WTC11 (cell line): ENCODE results near the gene SENP1. TPM values are rescaled to one million over a fixed set of nuclear protein-coding genes. Genes with fewer than 3 reads are reported as not detected.

Experiments used
- ATAC-seq: fragments of 200-7000 bp; cut with Tn5 transposase; 2 replicates; pipeline ENCODE4 v1.10.0; 2021; ENCODE audit warnings: mild to moderate bottlenecking, moderate library complexity
- CTCF ChIA-PET: fragments of 300-600 bp; sonication (Branson Sonifier 250); formaldehyde crosslinking; loops from one replicate; lab custom pipeline; 2021; ENCODE audit warnings: antibody characterized with exemption; lab: Charles Lee
- POLR2A ChIA-PET: fragments of 350-600 bp; sonication (Branson Sonifier 250); formaldehyde crosslinking; loops from one replicate; lab custom pipeline; 2021; ENCODE audit warnings: antibody characterized with exemption; lab: Charles Lee
- DNase-seq: peaks from one replicate; pipeline ENCODE4 v3.0.0; 2021; ENCODE audit warnings: low spot score
- H3K27ac Mint-ChIP-seq: 2 replicates; pipeline ENCODE4 v1.8.0; 2021; ENCODE audit warnings: mixed read lengths
- H3K27me3 Mint-ChIP-seq: 2 replicates; pipeline ENCODE4 v1.8.0; 2021; ENCODE audit warnings: low read depth, mild to moderate bottlenecking, moderate library complexity, mixed read lengths
- H3K36me3 Mint-ChIP-seq: 2 replicates; pipeline ENCODE4 v1.8.0; 2021; ENCODE audit warnings: mixed read lengths
- H3K4me1 Mint-ChIP-seq: 2 replicates; pipeline ENCODE4 v1.8.0; 2022; ENCODE audit warnings: mixed read lengths
- H3K4me3 Mint-ChIP-seq: 2 replicates; pipeline ENCODE4 v1.8.0; 2021; ENCODE audit warnings: mild to moderate bottlenecking, moderate library complexity, mixed read lengths
- H3K9me3 Mint-ChIP-seq: 2 replicates; pipeline ENCODE4 v1.8.0; 2021; ENCODE audit warnings: mixed read lengths
- ATF1 ChIP-seq: sonication (generic); formaldehyde crosslinking; IDR thresholded peaks from 2 replicates; pipeline ENCODE4 v1.8.1; 2023; ENCODE audit warnings: mild to moderate bottlenecking, moderate library complexity, missing genetic modification reagents
- ELF4 ChIP-seq: sonication (generic); formaldehyde crosslinking; IDR thresholded peaks from 2 replicates; pipeline ENCODE4 v1.8.1; 2022; ENCODE audit warnings: low read depth, mild to moderate bottlenecking, moderate library complexity, missing genetic modification reagents
- ESRRA ChIP-seq: sonication (generic); formaldehyde crosslinking; IDR thresholded peaks from 2 replicates; pipeline ENCODE4 v1.8.1; 2022; ENCODE audit warnings: mild to moderate bottlenecking, missing genetic modification reagents, borderline replicate concordance
- MYBL2 ChIP-seq: sonication (generic); formaldehyde crosslinking; IDR thresholded peaks from 2 replicates; pipeline ENCODE4 v1.8.1; 2023; ENCODE audit warnings: mild to moderate bottlenecking, moderate library complexity, missing genetic modification reagents
- NR1H2 ChIP-seq: sonication (generic); formaldehyde crosslinking; IDR thresholded peaks from 2 replicates; pipeline ENCODE4 v1.9.0; 2021; ENCODE audit warnings: mild to moderate bottlenecking, moderate library complexity, missing genetic modification reagents
- NR3C1 ChIP-seq: sonication (generic); formaldehyde crosslinking; conservative IDR thresholded peaks from 2 replicates; pipeline ENCODE4 v1.8.1; 2023; ENCODE audit warnings: low read depth, mild to moderate bottlenecking, missing genetic modification reagents
- RELA ChIP-seq: sonication (generic); formaldehyde crosslinking; IDR thresholded peaks from 2 replicates; pipeline ENCODE4 v1.8.1; 2022; ENCODE audit warnings: missing genetic modification reagents, mild to moderate bottlenecking, borderline replicate concordance
- RORB ChIP-seq: fragments of 250-450 bp; sonication (Bioruptor Pico); IDR thresholded peaks from 2 replicates; pipeline ENCODE4 v1.9.0; 2021; ENCODE audit warnings: mild to moderate bottlenecking
- SMAD4 ChIP-seq: sonication (generic); formaldehyde crosslinking; IDR thresholded peaks from 2 replicates; pipeline ENCODE4 v1.8.0; 2022; ENCODE audit warnings: mild to moderate bottlenecking, missing genetic modification reagents
- TEAD4 ChIP-seq: sonication (generic); formaldehyde crosslinking; IDR thresholded peaks from 2 replicates; pipeline ENCODE4 v1.8.0; 2022; ENCODE audit warnings: mild to moderate bottlenecking, missing genetic modification reagents
- TP53 ChIP-seq: sonication (generic); formaldehyde crosslinking; IDR thresholded peaks from 2 replicates; pipeline ENCODE4 v1.8.1; 2023; ENCODE audit warnings: mild to moderate bottlenecking, missing genetic modification reagents
- ZNF138 ChIP-seq: sonication (generic); formaldehyde crosslinking; conservative IDR thresholded peaks from 2 replicates; pipeline ENCODE4 v1.8.1; 2022; ENCODE audit warnings: mild to moderate bottlenecking, moderate library complexity, missing genetic modification reagents
- ZNF396 ChIP-seq: fragments of 250-450 bp; sonication (Bioruptor Pico); IDR thresholded peaks from 2 replicates; pipeline ENCODE4 v1.8.0; 2021; ENCODE audit warnings: mild to moderate bottlenecking, moderate library complexity, borderline replicate concordance
- total RNA-seq: library from RNA; stranded (reverse); gene quantifications from 3 replicates; pipeline ENCODE4 v1.2.3, GENCODE V29; 2021
- TF ChIP-seq, protein P1 (sequence below): sonication (generic); formaldehyde crosslinking; IDR thresholded peaks from 2 replicates; pipeline ENCODE4 v1.8.0; 2023; ENCODE audit warnings: missing genetic modification reagents
- TF ChIP-seq, protein P2 (sequence below): sonication (generic); formaldehyde crosslinking; IDR thresholded peaks from 2 replicates; pipeline ENCODE4 v1.8.0; 2022; ENCODE audit warnings: mild to moderate bottlenecking, missing genetic modification reagents
- TF ChIP-seq, protein P3 (sequence below): sonication (generic); formaldehyde crosslinking; IDR thresholded peaks from 2 replicates; pipeline ENCODE4 v1.8.1; 2022; ENCODE audit warnings: mild to moderate bottlenecking, moderate library complexity, missing genetic modification reagents
- TF ChIP-seq, protein P4 (sequence below): fragments of 250-450 bp; sonication (Bioruptor Pico); IDR thresholded peaks from 2 replicates; pipeline ENCODE4 v1.9.0; 2021; ENCODE audit warnings: moderate library complexity, mild to moderate bottlenecking, inconsistent platforms, borderline replicate concordance
- TF ChIP-seq, protein P5 (sequence below): sonication (generic); formaldehyde crosslinking; IDR thresholded peaks from 2 replicates; pipeline ENCODE4 v1.8.1; 2023; ENCODE audit warnings: mild to moderate bottlenecking, missing genetic modification reagents, borderline replicate concordance
- TF ChIP-seq, protein P6 (sequence below): sonication (generic); formaldehyde crosslinking; IDR thresholded peaks from 2 replicates; pipeline ENCODE4 v1.8.1; 2023; ENCODE audit warnings: mild to moderate bottlenecking, missing genetic modification reagents, moderate library complexity
- TF ChIP-seq, protein P7 (sequence below): fragments of 250-450 bp; sonication (Bioruptor Pico); conservative IDR thresholded peaks from 2 replicates; pipeline ENCODE4 v1.9.0; 2021; ENCODE audit warnings: mild to moderate bottlenecking

The SENP1 gene
- total RNA-seq, 1 experiment from 2014 or later: 20.4 TPM

DNA sequence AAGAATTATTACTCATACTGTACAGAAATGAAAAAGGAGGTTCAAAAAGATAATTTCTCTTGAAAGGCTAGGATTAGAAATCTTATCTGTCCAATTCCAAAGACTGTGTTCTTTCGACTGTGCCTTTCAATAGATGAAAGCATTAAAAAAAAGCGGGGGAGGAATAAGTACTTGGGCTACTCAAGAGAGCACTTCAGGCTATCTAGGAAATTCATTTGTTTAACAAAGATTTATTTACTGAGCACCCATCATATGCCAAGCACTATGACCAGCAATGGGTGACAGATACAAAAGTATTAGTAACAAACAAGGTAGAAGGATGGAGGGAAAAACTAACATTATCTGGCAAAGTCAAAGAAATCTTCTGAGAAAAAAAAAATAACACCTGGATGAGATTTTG, 37.4 kb downstream of the SENP1 start:
- TF ChIP-seq, protein P1, sequence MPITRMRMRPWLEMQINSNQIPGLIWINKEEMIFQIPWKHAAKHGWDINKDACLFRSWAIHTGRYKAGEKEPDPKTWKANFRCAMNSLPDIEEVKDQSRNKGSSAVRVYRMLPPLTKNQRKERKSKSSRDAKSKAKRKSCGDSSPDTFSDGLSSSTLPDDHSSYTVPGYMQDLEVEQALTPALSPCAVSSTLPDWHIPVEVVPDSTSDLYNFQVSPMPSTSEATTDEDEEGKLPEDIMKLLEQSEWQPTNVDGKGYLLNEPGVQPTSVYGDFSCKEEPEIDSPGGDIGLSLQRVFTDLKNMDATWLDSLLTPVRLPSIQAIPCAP (CRISPR knock-in tag): no peak
- TF ChIP-seq TEAD4 (CRISPR knock-in tag) (no peak), RELA (CRISPR knock-in tag) (no peak), SMAD4 (no peak), ZNF138 (no peak), ESRRA (CRISPR knock-in tag) (no peak), NR1H2 (no peak), MYBL2 (CRISPR knock-in tag) (no peak), RORB (CRISPR knock-in tag) (no peak), ZNF396 (CRISPR knock-in tag) (no peak), NR3C1 (CRISPR knock-in tag) (no peak), ATF1 (CRISPR knock-in tag) (no peak), TP53 (CRISPR knock-in tag) (no peak), ELF4 (CRISPR knock-in tag) (no peak)
- TF ChIP-seq, protein P2, sequence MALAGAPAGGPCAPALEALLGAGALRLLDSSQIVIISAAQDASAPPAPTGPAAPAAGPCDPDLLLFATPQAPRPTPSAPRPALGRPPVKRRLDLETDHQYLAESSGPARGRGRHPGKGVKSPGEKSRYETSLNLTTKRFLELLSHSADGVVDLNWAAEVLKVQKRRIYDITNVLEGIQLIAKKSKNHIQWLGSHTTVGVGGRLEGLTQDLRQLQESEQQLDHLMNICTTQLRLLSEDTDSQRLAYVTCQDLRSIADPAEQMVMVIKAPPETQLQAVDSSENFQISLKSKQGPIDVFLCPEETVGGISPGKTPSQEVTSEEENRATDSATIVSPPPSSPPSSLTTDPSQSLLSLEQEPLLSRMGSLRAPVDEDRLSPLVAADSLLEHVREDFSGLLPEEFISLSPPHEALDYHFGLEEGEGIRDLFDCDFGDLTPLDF (CRISPR knock-in tag): no peak
- TF ChIP-seq, protein P3, sequence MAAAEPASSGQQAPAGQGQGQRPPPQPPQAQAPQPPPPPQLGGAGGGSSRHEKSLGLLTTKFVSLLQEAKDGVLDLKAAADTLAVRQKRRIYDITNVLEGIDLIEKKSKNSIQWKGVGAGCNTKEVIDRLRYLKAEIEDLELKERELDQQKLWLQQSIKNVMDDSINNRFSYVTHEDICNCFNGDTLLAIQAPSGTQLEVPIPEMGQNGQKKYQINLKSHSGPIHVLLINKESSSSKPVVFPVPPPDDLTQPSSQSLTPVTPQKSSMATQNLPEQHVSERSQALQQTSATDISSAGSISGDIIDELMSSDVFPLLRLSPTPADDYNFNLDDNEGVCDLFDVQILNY (CRISPR knock-in tag): no peak
- TF ChIP-seq, protein P4, sequence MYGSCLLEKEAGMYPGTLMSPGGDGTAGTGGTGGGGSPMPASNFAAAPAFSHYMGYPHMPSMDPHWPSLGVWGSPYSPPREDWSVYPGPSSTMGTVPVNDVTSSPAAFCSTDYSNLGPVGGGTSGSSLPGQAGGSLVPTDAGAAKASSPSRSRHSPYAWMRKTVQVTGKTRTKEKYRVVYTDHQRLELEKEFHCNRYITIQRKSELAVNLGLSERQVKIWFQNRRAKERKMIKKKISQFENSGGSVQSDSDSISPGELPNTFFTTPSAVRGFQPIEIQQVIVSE (CRISPR knock-in tag): no peak
- TF ChIP-seq, protein P5, sequence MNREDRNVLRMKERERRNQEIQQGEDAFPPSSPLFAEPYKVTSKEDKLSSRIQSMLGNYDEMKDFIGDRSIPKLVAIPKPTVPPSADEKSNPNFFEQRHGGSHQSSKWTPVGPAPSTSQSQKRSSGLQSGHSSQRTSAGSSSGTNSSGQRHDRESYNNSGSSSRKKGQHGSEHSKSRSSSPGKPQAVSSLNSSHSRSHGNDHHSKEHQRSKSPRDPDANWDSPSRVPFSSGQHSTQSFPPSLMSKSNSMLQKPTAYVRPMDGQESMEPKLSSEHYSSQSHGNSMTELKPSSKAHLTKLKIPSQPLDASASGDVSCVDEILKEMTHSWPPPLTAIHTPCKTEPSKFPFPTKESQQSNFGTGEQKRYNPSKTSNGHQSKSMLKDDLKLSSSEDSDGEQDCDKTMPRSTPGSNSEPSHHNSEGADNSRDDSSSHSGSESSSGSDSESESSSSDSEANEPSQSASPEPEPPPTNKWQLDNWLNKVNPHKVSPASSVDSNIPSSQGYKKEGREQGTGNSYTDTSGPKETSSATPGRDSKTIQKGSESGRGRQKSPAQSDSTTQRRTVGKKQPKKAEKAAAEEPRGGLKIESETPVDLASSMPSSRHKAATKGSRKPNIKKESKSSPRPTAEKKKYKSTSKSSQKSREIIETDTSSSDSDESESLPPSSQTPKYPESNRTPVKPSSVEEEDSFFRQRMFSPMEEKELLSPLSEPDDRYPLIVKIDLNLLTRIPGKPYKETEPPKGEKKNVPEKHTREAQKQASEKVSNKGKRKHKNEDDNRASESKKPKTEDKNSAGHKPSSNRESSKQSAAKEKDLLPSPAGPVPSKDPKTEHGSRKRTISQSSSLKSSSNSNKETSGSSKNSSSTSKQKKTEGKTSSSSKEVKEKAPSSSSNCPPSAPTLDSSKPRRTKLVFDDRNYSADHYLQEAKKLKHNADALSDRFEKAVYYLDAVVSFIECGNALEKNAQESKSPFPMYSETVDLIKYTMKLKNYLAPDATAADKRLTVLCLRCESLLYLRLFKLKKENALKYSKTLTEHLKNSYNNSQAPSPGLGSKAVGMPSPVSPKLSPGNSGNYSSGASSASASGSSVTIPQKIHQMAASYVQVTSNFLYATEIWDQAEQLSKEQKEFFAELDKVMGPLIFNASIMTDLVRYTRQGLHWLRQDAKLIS (CRISPR knock-in tag): no peak
- TF ChIP-seq, protein P6, sequence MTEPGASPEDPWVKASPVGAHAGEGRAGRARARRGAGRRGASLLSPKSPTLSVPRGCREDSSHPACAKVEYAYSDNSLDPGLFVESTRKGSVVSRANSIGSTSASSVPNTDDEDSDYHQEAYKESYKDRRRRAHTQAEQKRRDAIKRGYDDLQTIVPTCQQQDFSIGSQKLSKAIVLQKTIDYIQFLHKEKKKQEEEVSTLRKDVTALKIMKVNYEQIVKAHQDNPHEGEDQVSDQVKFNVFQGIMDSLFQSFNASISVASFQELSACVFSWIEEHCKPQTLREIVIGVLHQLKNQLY (CRISPR knock-in tag): no peak
- TF ChIP-seq, protein P7, sequence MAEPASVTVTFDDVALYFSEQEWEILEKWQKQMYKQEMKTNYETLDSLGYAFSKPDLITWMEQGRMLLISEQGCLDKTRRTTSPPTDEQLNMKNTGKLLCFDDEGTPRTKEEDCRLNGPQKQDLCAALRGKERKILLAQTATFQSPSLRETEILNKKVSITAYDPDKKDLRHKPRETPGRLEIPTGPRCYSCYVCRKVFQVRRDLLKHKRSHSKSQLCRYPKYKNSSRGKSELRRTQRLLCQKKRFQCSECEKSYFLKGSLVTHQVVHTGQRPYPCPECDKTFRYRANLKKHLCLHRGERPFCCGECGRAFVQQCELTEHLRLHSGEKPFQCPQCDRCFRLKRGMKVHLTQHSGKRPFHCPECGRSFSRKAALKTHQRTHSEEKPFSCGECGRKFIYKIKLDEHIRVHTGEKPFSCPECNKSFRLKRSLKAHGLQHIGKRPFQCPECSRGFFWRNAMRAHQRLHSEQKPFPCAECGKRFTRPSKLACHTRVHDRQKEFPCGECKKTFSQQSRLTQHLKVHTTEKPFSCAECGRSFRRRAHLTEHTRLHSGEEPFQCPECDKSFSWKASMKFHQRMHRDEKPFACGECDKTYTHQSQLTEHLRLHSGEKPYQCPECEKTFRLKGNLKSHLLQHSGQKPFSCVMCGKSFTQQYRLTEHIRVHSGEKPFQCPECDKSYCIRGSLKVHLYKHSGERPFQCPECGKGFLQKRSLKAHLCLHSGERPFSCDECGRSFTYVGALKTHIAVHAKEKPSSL (CRISPR knock-in tag): no peak
- no peak overlapping the region for H3K4me3 Mint-ChIP-seq
- DNase-seq (no peak), ATAC-seq (no peak)
- H3K9me3 Mint-ChIP-seq: no peaks in the 10 kb centered on the region
- CTCF ChIA-PET: no interaction called here
- 0 out of 2 replicates have a peak, but pooled peaks cover 2% of the 10 kb centered on the region for H3K4me1 Mint-ChIP-seq
- POLR2A ChIA-PET: no interaction called here
- H3K27me3 Mint-ChIP-seq: no peaks in the 10 kb centered on the region
- H3K36me3 Mint-ChIP-seq: peaks cover 47% of the 10 kb centered on the region
- no peak overlapping the region for H3K27ac Mint-ChIP-seq
